ENCODE data around the gene RUNX1.

DNA sequence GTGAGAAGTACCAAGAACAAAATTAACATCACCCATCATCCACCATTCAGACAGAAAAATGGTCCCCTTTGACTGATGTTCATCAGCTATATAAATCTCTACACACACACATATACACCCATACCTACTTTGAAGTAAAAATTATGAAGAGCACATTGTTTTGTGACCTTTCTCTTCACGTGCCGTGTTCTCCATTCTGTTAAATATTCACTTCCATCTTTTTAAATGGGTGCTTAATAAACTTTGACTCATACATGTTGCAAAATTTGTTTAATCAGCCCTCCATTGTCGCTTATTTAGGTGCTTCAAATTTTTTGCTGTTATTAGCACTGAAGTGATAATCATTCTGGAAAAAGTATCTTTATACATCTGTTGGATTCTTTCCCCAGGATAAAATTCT lies 300.2 kb downstream of the RUNX1 start:
- no peak for TF ChIP-seq HDGF (IDR thresholded peaks at IDR 0.05; ENCODE audit: borderline replicate concordance)
- TF ChIP-seq SUZ12 (IDR thresholded peaks at IDR 0.05): no peak
- no peak for TF ChIP-seq FOXM1 (IDR thresholded peaks at IDR 0.05; ENCODE audit: borderline replicate concordance)
- TF ChIP-seq CTBP1 (IDR thresholded peaks at IDR 0.05; ENCODE audit: borderline replicate concordance): no peak
- no peak for TF ChIP-seq ZNF384 (IDR thresholded peaks at IDR 0.05)
- TF ChIP-seq TARDBP (IDR thresholded peaks at IDR 0.05): no peak
- no peak for TF ChIP-seq BHLHE40 (IDR thresholded peaks at IDR 0.05; ENCODE audit: borderline replicate concordance)
- TF ChIP-seq, protein P1, sequence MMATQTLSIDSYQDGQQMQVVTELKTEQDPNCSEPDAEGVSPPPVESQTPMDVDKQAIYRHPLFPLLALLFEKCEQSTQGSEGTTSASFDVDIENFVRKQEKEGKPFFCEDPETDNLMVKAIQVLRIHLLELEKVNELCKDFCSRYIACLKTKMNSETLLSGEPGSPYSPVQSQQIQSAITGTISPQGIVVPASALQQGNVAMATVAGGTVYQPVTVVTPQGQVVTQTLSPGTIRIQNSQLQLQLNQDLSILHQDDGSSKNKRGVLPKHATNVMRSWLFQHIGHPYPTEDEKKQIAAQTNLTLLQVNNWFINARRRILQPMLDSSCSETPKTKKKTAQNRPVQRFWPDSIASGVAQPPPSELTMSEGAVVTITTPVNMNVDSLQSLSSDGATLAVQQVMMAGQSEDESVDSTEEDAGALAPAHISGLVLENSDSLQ (IDR thresholded peaks at IDR 0.05): no peak
- no peak for TF ChIP-seq SP1 (IDR thresholded peaks at IDR 0.05)

Data from HEK293T (cell line).